CD4-positive, alpha-beta T cell (primary cell): ENCODE results near the gene ERN1. TPM values are rescaled to one million over a fixed set of nuclear protein-coding genes. Genes with fewer than 3 reads are reported as not detected.

Source experiments
- ATAC-seq: fragments of 200-7000 bp; cut with Tn5 transposase; one replicate; pipeline ENCODE4 v1.10.0; 2022; ENCODE audit warnings: mild to moderate bottlenecking; ENCODE audit not compliant: poor library complexity
- CTCF ChIA-PET: fragments of 350-600 bp; sonication (Branson Sonifier 250); formaldehyde crosslinking; loops from one replicate; lab custom pipeline; 2021; ENCODE audit warnings: antibody characterized with exemption, inconsistent platforms; lab: Charles Lee
- POLR2A ChIA-PET: fragments of 350-600 bp; sonication (Branson Sonifier 250); formaldehyde crosslinking; loops from one replicate; lab custom pipeline; 2021; ENCODE audit warnings: antibody characterized with exemption, inconsistent platforms; lab: Charles Lee
- DNase-seq, 14 experiments: peaks; one replicate each; pipeline ENCODE4 v3.0.0-alpha.2; 2013 to 2020; ENCODE audit warnings: mixed read lengths in 2 of 14
- H3K27ac ChIP-seq, 2 donors: one replicate each; pipeline versions ENCODE4 v1.5.1 to v1.7.0; 2013; ENCODE audit warnings: low read length in 2 of 2, low read depth in 1 of 2, mild to moderate bottlenecking in 1 of 2
- H3K27me3 ChIP-seq, 2 experiments: 1 replicate in 1 of 2; 2 replicates in 1 of 2; pipeline versions ENCODE4 v1.6.1 to v1.7.0; 2013; ENCODE audit warnings: low read length in 2 of 2, control low read depth in 1 of 2, mild to moderate bottlenecking in 1 of 2, moderate library complexity in 1 of 2; ENCODE audit not compliant: insufficient read depth in 2 of 2, control insufficient read depth in 1 of 2
- H3K36me3 ChIP-seq: one replicate; pipeline ENCODE4 v1.6.1; 2013; ENCODE audit warnings: low read length, control low read depth; ENCODE audit not compliant: insufficient read depth
- H3K4me1 ChIP-seq: one replicate; pipeline ENCODE4 v1.6.1; 2013; ENCODE audit warnings: low read length, control low read depth; ENCODE audit not compliant: insufficient read depth
- H3K4me3 ChIP-seq: one replicate; pipeline ENCODE4 v1.5.1; 2013; ENCODE audit warnings: mild to moderate bottlenecking, low read length, moderate library complexity
- H3K9me3 ChIP-seq, 2 experiments: 1 replicate in 1 of 2; 2 replicates in 1 of 2; pipeline versions ENCODE4 v1.6.1 to v1.7.0; 2013; ENCODE audit warnings: low read length in 2 of 2, mild to moderate bottlenecking in 2 of 2, control low read depth in 1 of 2, moderate library complexity in 1 of 2; ENCODE audit not compliant: control insufficient read depth in 1 of 2, insufficient read depth in 1 of 2
- H3K27ac Mint-ChIP-seq: one replicate; pipeline ENCODE4 v1.8.0; 2020; ENCODE audit warnings: mixed read lengths
- H3K27me3 Mint-ChIP-seq: one replicate; pipeline ENCODE4 v1.8.0; 2021; ENCODE audit warnings: mixed read lengths
- H3K36me3 Mint-ChIP-seq: one replicate; pipeline ENCODE4 v1.8.0; 2021; ENCODE audit warnings: low read depth, mixed read lengths
- H3K4me1 Mint-ChIP-seq: one replicate; pipeline ENCODE4 v1.8.0; 2021; ENCODE audit warnings: low read depth, mixed read lengths
- H3K4me3 Mint-ChIP-seq: one replicate; pipeline ENCODE4 v1.8.0; 2020; ENCODE audit warnings: mild to moderate bottlenecking, mixed read lengths
- H3K9me3 Mint-ChIP-seq: one replicate; pipeline ENCODE4 v1.8.0; 2020; ENCODE audit warnings: mixed read lengths
- intact Hi-C, 2 experiments: fragments of 100-400 bp; cut with DNase I in 1 of 2; cut with micrococcal nuclease in 1 of 2; formaldehyde crosslinking; loops; one replicate each; pipeline versions ENCODE4 v1.15.1 to v1.9.0; 2023 to 2025; cut with DNase I, micrococcal nuclease
- total RNA-seq, 174 experiments: library from RNA in 2 of 174; stranded (reverse) in 2 of 174; gene quantifications; one replicate each; pipeline ENCODE4 v1.2.3 and lab custom pipeline; 2021 to 2026
- TF ChIP-seq, protein P1 (sequence below): fragments of 200-600 bp; IDR thresholded peaks from one replicate; pipeline ENCODE4 v1.8.0; 2022; ENCODE audit warnings: antibody characterized with exemption, mild to moderate bottlenecking

ERN1 gene
- total RNA-seq, 2 experiments from 2014 or later = 62.7 to 67.8 TPM

DNA sequence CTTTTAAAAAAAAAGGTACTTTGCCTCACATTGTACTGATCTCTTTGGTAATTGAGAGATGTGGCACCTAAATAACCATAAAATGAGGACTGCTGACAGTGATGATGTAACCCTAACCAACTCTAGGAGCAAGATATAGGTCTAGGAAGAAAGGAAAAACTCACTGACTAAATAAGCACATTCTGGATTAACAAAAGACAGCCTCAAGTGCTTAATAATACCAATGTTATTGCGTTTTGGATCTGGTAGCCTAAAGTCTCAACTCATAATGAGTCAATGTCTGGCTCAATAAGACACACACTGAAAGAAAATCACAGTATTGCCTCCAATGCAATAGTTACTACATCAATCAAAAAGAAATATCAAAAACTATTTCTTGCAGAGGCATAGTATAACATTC, 3.0 kb downstream of the ERN1 start:
- intact Hi-C loops = loop anchor here in 1 of 2 experiments (5.0 to 10.0 kb wide), 2 partner anchors 45 to 538 kb away; partner anchors contain the start of gene SMURF2
- peaks cover 4% of the 10 kb centered on the region for H3K36me3 ChIP-seq
- H3K4me3 Mint-ChIP-seq = peak overlapping the region; percentile 99
- peaks cover 19% of the 10 kb centered on the region for H3K36me3 Mint-ChIP-seq
- TF ChIP-seq, protein P1, sequence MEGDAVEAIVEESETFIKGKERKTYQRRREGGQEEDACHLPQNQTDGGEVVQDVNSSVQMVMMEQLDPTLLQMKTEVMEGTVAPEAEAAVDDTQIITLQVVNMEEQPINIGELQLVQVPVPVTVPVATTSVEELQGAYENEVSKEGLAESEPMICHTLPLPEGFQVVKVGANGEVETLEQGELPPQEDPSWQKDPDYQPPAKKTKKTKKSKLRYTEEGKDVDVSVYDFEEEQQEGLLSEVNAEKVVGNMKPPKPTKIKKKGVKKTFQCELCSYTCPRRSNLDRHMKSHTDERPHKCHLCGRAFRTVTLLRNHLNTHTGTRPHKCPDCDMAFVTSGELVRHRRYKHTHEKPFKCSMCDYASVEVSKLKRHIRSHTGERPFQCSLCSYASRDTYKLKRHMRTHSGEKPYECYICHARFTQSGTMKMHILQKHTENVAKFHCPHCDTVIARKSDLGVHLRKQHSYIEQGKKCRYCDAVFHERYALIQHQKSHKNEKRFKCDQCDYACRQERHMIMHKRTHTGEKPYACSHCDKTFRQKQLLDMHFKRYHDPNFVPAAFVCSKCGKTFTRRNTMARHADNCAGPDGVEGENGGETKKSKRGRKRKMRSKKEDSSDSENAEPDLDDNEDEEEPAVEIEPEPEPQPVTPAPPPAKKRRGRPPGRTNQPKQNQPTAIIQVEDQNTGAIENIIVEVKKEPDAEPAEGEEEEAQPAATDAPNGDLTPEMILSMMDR = no peak
- no peaks in the 10 kb centered on the region for H3K27me3 ChIP-seq
- CTCF ChIA-PET = interaction anchor here (0.7 to 9.5 kb wide), 4 partner anchors 13 to 99 kb away, joined by 3 to 170 read pairs (median 4); no protein-coding TSS in a partner anchor
- no peak for ATAC-seq
- H3K4me1 Mint-ChIP-seq = peaks cover 73% of the 10 kb centered on the region
- no peak for DNase-seq
- peak overlapping the region; percentile 39 for H3K27ac Mint-ChIP-seq
- peak overlapping the region; percentile 89 for H3K4me3 ChIP-seq
- no peaks in the 10 kb centered on the region for H3K27me3 Mint-ChIP-seq
- H3K9me3 ChIP-seq = no peaks in the 10 kb centered on the region
- POLR2A ChIA-PET = interaction anchor here (5.5 kb wide), 1 partner anchor 106 kb away, joined by 84 read pairs; the partner anchor contains the start of gene ICAM2
- H3K4me1 ChIP-seq = peaks cover 36% of the 10 kb centered on the region
- no peak overlapping the region for H3K27ac ChIP-seq
- no peaks in the 10 kb centered on the region for H3K9me3 Mint-ChIP-seq

DNA sequence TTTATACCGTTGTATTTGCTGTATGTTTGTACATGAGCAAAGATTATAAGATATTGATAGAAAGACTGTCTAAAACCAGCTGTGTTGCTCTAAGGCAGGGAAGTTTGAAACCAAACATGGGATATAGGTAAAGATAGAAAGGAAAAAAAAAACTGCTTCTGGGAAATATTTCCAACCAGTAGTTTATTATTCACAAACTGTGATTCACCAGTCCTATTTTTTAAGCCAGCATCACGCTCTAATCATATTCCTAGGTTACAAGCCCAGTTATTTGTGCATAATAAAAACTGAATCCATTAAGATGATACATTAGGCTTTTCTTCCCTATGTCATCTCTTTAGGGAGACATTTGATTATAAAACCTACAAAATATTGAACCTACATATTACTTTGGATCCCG, 4.0 kb downstream of the ERN1 start:
- peak overlapping the region; percentile 35 for H3K27ac Mint-ChIP-seq
- no peaks in the 10 kb centered on the region for H3K27me3 Mint-ChIP-seq
- no peaks in the 10 kb centered on the region for H3K9me3 Mint-ChIP-seq
- Histone ChIP-seq H3K27me3 (no peaks in the 10 kb centered on the region), H3K36me3 (peaks cover 5% of the 10 kb centered on the region), H3K4me3 (no peak overlapping the region), H3K4me1 (peaks cover 37% of the 10 kb centered on the region), H3K27ac (no peak overlapping the region), H3K9me3 (no peaks in the 10 kb centered on the region)
- TF ChIP-seq, protein P1 = no peak
- peaks cover 23% of the 10 kb centered on the region for H3K36me3 Mint-ChIP-seq
- H3K4me3 Mint-ChIP-seq = peak overlapping the region; percentile 99
- ATAC-seq (no peak), DNase-seq (no peak)
- H3K4me1 Mint-ChIP-seq = peaks cover 77% of the 10 kb centered on the region
- CTCF ChIA-PET = interaction anchor here (2.4 to 2.5 kb wide), 2 partner anchors 97 to 207 kb away, joined by 8 to 13 read pairs; no protein-coding TSS in a partner anchor
- POLR2A ChIA-PET = interaction anchor here (1.1 to 3.2 kb wide), 2 partner anchors 20 to 50 kb away, joined by 3 to 7 read pairs; no protein-coding TSS in a partner anchor
- intact Hi-C loops = loop anchor here in 1 of 2 experiments (5.0 to 10.0 kb wide), 2 partner anchors 44 to 539 kb away; partner anchors contain the start of gene SMURF2

DNA sequence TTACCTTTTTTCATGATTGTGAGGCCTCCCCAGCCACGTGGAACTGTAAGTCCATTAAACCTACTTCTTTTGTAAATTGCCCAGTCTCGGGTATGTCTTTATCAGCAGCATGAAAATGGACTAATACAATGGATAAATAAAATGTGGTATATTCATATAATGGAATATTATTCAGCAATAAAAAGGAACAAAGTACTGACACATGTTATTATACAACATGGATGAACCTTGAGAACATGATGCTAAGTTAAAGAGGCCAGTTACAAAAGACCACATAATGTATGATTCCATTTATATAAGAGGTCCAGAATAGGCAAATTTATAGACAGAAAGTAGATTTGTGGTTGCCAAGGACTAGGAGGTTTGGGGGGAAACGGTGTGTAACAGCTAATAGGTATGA, 5.3 kb downstream of the ERN1 start:
- no peak overlapping the region for H3K4me3 ChIP-seq
- Mint-ChIP-seq H3K4me1 (peaks cover 78% of the 10 kb centered on the region), H3K27me3 (no peaks in the 10 kb centered on the region), H3K4me3 (peak overlapping the region; percentile 49), H3K9me3 (no peaks in the 10 kb centered on the region), H3K36me3 (peaks cover 19% of the 10 kb centered on the region), H3K27ac (no peak overlapping the region)
- peaks cover 5% of the 10 kb centered on the region for H3K36me3 ChIP-seq
- no peak overlapping the region for H3K27ac ChIP-seq
- no peaks in the 10 kb centered on the region for H3K9me3 ChIP-seq
- no peaks in the 10 kb centered on the region for H3K27me3 ChIP-seq
- no peak for ATAC-seq
- TF ChIP-seq, protein P1 = no peak
- peaks cover 41% of the 10 kb centered on the region for H3K4me1 ChIP-seq
- intact Hi-C loops = loop anchor here in 1 of 2 experiments (5.0 to 10.0 kb wide), 2 partner anchors 42 to 540 kb away; partner anchors contain the start of gene SMURF2
- ChIA-PET CTCF (interaction anchor here (1.1 to 2.8 kb wide), 4 partner anchors 9 to 205 kb away, joined by 3 to 13 read pairs (median 10); no protein-coding TSS in a partner anchor), POLR2A (interaction anchor here (0.6 to 3.2 kb wide), 6 partner anchors 18 to 104 kb away, joined by 3 to 7 read pairs (median 3); partner anchors contain the start of gene ICAM2)
- no peak for DNase-seq
